Activated CD8-positive, alpha-beta T cell treated with anti-CD3 and anti-CD28 coated beads, Interleukin-2, amount 10 ng/mL, durations not matched to agents 7 days and 5 days (primary cell): ENCODE measurements around the gene THPO. TPM values are rescaled to one million over a fixed set of nuclear protein-coding genes. Genes with fewer than 3 reads are reported as not detected.
A peak's percentile ranks its signal among the peaks of the same experiment; 100 is the strongest.

Experiments
- ATAC-seq: fragments of 150-1000 bp; cut with Tn5 transposase; one replicate; pipeline ENCODE4 v1.10.0; 2021; ENCODE audit warnings: moderate library complexity
- CTCF ChIA-PET: fragments of 350-600 bp; sonication (Branson Sonifier 250); formaldehyde crosslinking; loops from one replicate; lab custom pipeline; 2021; ENCODE audit warnings: antibody characterized with exemption; lab: Charles Lee
- POLR2A ChIA-PET: fragments of 350-600 bp; sonication (Branson Sonifier 250); formaldehyde crosslinking; loops from one replicate; lab custom pipeline; 2021; ENCODE audit warnings: antibody characterized with exemption; lab: Charles Lee
- DNase-seq: peaks from one replicate; pipeline ENCODE4 v3.0.0-alpha.2; 2020
- H3K27ac Mint-ChIP-seq: one replicate; pipeline ENCODE4 v1.8.0; 2021; ENCODE audit warnings: mild to moderate bottlenecking, mixed read lengths
- H3K27me3 Mint-ChIP-seq: one replicate; pipeline ENCODE4 v1.8.0; 2021; ENCODE audit warnings: low read depth, mixed read lengths
- H3K36me3 Mint-ChIP-seq: one replicate; pipeline ENCODE4 v1.8.0; 2021; ENCODE audit warnings: low read depth, mixed read lengths
- H3K4me1 Mint-ChIP-seq: one replicate; pipeline ENCODE4 v1.8.0; 2021; ENCODE audit warnings: low read depth, mixed read lengths
- H3K4me3 Mint-ChIP-seq: one replicate; pipeline ENCODE4 v1.8.0; 2021; ENCODE audit warnings: mild to moderate bottlenecking, mixed read lengths
- H3K9me3 Mint-ChIP-seq: one replicate; pipeline ENCODE4 v1.8.0; 2022; ENCODE audit warnings: mixed read lengths; ENCODE audit not compliant: insufficient read depth
- total RNA-seq, 2 experiments: library from RNA; stranded (reverse); gene quantifications; one replicate each; pipeline ENCODE4 v1.2.3, GENCODE V29; 2021

Gene THPO
- total RNA-seq, 2 experiments from 2014 or later = not detected

DNA sequence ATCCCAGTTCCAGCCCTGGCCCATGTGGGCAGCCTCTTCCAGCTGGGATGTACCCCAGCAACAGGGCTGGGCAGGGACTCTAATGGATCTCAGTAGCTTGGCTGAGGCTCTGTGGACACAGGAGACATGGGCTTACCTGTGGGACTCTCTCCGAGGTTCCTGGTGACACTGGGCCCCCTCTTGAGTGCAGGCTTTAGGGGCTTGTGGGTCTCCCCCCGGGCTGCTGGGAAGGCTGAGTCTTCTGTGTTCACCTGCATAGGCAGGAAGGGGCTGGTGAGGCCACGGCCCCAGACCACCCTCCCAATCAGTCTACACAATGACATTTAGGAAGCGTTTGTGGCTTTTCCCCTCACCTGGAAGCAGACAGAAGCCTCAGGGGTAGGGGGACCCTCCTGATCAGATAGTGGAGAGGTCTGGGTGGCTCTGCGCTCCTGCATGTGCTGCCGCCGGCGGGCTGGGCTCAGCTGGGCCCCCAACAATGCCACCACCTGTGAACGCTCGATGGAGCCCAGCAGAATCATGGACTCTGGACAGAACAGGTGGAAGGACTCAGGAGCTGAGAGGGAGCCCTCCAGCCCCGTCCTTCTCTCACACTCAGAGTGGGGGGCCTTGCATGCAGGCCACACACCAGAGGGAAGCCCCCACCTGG is 25.0 kb downstream of the THPO start:
- ChIA-PET POLR2A (interaction anchor here (1.3 kb wide), 1 partner anchor 9 kb away, joined by 4 read pairs; no protein-coding TSS in a partner anchor), CTCF (interaction anchor here (0.8 to 4.1 kb wide), 12 partner anchors 10 to 189 kb away, joined by 3 to 22 read pairs (median 4); partner anchors contain the start of gene EEF1AKMT4)
- Mint-ChIP-seq H3K4me3 (no peak overlapping the region), H3K27ac (no peak overlapping the region), H3K36me3 (no peaks in the 10 kb centered on the region), H3K9me3 (no peaks in the 10 kb centered on the region), H3K27me3 (no peaks in the 10 kb centered on the region), H3K4me1 (peaks cover 6% of the 10 kb centered on the region)
- ATAC-seq (no peak), DNase-seq (no peak)

DNA sequence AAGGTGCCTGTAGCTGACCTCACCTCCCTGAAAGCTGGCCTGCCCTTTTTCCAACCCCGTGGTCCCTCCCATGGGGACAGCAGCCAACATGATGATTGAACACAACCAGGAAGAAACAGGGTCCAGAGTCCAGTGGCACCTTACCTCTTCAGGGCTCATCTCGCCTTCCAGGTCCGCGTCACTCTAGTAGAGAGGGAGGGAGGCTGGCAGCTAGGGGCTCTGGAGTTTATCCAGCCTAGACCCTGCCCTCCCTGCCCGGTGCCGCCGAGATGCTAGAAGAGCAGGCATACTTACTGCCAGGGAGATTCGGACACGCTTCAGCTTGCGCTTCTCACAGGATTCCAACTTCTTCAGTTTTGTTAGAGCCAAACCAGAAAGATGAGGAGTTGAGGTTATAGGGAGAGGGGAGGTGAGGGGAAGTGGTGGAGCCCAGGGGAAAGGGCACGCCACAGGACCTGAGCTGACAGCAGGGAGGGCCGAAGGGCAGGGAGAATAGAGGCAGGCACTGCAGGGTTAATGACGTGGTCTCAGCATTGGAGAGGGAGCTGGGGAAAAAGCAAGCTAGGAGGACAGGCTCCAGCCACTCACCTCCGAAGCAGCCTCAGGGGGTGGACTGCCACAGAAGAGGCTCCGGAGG is 25.7 kb downstream of the THPO start:
- no peaks in the 10 kb centered on the region for H3K9me3 Mint-ChIP-seq
- no peak overlapping the region for H3K4me3 Mint-ChIP-seq
- peaks cover 6% of the 10 kb centered on the region for H3K4me1 Mint-ChIP-seq
- no peaks in the 10 kb centered on the region for H3K36me3 Mint-ChIP-seq
- DNase-seq (no peak), ATAC-seq (no peak)
- POLR2A ChIA-PET = interaction anchor here (1.3 kb wide), 1 partner anchor 10 kb away, joined by 4 read pairs; no protein-coding TSS in a partner anchor
- CTCF ChIA-PET = interaction anchor here (0.9 to 4.1 kb wide), 2 partner anchors 11 to 20 kb away, joined by 3 to 22 read pairs; no protein-coding TSS in a partner anchor
- no peaks in the 10 kb centered on the region for H3K27me3 Mint-ChIP-seq
- H3K27ac Mint-ChIP-seq = no peak overlapping the region

DNA sequence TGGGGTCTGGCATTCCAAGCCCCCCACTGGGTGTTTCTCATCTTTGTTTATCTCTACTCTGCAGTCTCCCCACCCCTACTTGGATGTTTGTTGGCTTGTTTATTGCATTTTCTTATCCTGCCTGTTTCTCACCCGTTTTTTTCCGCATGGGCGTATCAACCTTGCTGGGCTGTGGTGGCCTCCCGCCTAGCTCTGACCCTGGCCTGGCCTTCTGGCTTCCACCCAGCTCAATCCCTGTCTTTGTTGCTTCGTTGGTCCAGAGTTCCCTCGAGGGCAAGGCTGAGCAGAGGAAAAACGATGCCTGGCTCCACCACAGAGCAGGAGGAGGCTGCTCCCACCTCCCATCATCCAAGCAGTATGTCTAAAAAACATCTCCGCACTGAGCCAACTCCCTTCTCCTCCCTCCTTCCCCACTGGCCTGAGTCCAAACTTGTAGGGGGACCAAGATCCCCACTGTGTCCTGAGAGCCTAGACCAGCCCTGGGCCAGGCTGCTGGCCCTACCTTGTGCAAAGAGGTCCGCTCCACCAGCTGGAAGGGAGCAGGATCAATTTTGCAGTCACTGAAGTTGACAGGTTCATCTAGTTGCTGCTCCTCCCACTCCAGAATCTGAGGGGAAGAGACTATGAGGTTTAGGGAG is 26.4 kb downstream of the THPO start:
- no peak for DNase-seq
- Mint-ChIP-seq H3K27me3 (no peaks in the 10 kb centered on the region), H3K36me3 (no peaks in the 10 kb centered on the region), H3K4me3 (no peak overlapping the region), H3K27ac (no peak overlapping the region), H3K9me3 (no peaks in the 10 kb centered on the region), H3K4me1 (peaks cover 6% of the 10 kb centered on the region)
- no peak for ATAC-seq
- CTCF ChIA-PET = interaction anchor here (1.0 kb wide), 1 partner anchor 20 kb away, joined by 3 read pairs; no protein-coding TSS in a partner anchor
- POLR2A ChIA-PET = interaction anchor here (0.8 kb wide), 1 partner anchor 13 kb away, joined by 3 read pairs; no protein-coding TSS in a partner anchor

DNA sequence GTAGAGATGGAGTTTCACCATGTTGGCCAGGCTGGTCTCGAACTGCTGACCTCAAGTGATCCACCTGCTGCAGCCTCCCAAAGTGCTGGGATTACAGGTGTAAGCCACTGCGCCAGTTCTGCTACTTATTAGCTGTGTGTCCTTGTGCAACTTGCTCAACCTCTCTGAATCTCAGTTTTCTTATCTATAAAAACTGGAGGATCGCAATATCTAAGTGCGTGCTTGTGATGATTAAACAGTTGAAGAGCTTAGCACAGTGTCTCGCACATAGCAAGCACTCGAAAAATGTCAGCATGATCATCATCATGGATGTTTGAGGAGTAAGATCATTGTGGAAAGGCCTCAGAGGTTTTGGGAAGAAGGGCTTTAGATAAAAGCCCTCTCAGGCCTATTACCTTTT is 27.4 kb downstream of the THPO start:
- no peak overlapping the region for H3K27ac Mint-ChIP-seq
- peaks cover 6% of the 10 kb centered on the region for H3K4me1 Mint-ChIP-seq
- no peaks in the 10 kb centered on the region for H3K27me3 Mint-ChIP-seq
- no peaks in the 10 kb centered on the region for H3K9me3 Mint-ChIP-seq
- ATAC-seq = no peak
- no peaks in the 10 kb centered on the region for H3K36me3 Mint-ChIP-seq
- H3K4me3 Mint-ChIP-seq = no peak overlapping the region
- CTCF ChIA-PET = interaction anchor here (1.0 kb wide), 1 partner anchor 21 kb away, joined by 3 read pairs; no protein-coding TSS in a partner anchor
- POLR2A ChIA-PET = interaction anchor here (0.8 kb wide), 1 partner anchor 12 kb away, joined by 3 read pairs; no protein-coding TSS in a partner anchor
- no peak for DNase-seq

DNA sequence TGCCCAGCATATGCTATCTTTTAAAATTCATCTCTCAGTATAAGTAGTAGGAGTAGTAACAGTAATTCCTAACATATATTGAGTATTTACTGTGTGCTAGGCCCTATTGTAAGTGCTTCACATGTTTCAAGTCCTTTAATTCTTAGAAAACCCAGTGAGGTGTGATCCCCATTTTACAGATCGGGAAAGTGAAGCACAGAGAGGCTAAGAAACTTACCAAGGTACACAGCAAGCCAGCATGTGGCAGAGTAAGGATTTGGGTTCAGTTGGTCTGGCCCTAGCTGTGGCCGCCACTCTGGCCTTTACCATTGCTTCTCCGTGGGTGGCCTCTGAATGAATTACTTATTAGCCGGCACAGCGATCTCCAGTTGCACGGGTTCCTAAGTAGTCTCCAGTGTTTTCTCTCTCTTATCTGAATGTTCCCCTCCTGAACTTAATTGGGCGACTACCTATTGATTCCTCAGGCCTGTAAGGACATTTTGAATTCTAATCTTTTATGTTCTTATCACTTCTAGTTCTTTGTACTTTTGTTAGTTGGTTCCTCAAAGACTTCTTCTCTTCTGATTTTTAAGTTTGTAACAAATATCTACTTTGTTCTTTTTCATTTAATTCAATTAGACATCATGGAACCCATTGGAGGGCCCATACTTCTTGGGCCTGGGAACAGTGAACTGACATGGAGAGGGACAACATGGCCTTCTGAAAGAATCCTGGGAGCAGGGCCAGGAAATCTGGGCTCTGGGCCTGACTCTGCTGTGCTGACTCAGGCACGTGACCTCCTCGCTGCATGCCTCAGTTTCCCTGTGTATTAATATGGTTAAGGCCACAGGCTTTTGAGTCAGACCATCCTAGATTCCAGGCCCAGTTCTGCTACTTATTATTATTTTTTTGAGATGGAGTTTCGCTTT is 28.2 kb downstream of the THPO start:
- H3K27ac Mint-ChIP-seq = no peak overlapping the region
- no peak overlapping the region for H3K4me3 Mint-ChIP-seq
- no peaks in the 10 kb centered on the region for H3K27me3 Mint-ChIP-seq
- DNase-seq (no peak), ATAC-seq (no peak)
- no peaks in the 10 kb centered on the region for H3K9me3 Mint-ChIP-seq
- CTCF ChIA-PET = no interaction called here
- POLR2A ChIA-PET = no interaction called here
- H3K4me1 Mint-ChIP-seq = peaks cover 6% of the 10 kb centered on the region
- no peaks in the 10 kb centered on the region for H3K36me3 Mint-ChIP-seq

DNA sequence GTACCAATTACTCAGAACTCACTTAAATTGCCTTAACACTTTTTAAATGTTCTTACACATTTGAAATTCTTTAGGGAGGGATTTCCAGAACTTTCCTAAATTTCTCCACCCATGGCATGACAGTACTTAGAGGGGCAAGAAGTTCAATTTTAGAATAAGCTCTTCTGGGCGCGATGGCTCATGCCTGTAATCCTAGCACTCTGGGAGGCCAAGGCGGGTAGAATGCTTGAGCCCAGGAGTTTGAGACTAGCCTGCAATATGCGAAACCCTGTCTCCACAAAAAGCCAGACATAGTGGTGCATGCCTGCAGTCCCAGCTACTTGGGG is 30.0 kb downstream of the THPO start:
- H3K4me3 Mint-ChIP-seq = no peak overlapping the region
- no peaks in the 10 kb centered on the region for H3K4me1 Mint-ChIP-seq
- ATAC-seq (no peak), DNase-seq (no peak)
- H3K27me3 Mint-ChIP-seq = no peaks in the 10 kb centered on the region
- POLR2A ChIA-PET = no interaction called here
- no peak overlapping the region for H3K27ac Mint-ChIP-seq
- CTCF ChIA-PET = no interaction called here
- H3K36me3 Mint-ChIP-seq = no peaks in the 10 kb centered on the region
- no peaks in the 10 kb centered on the region for H3K9me3 Mint-ChIP-seq

DNA sequence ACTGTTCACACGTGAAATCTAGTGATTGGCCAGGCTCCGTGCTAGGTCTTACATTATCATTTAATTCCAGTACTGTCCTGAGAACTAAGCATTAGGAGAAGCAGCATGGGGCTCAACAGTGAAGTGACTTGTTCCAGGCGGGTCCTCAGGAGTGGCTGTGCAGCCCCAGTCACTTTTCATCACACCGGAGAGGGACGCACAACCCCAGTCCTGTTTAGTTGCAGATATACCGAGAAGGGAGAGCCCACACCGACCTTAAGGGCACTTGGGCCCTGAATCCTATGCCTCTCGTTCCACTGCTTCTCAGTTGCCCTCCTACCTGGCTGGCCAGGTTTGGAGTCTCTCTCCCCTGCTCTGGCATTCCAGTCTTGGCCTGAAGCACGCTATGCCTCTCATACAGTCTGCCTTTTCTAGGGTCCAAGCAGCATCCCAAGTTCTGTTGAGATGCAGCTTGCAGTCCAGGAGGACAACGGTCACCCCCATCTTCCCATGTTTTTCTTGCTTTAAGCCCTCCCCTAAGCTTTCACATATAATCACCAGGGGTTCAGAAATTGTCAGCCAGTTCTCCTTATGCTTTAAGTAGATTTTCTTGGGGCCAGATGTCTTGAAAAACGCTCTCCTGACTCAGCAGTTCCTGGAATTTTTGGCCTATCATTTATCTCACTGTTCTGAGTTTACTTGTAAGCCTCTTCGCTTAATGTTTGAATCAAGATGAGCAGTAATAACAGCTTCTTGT is 30.5 kb downstream of the THPO start:
- no peak overlapping the region for H3K27ac Mint-ChIP-seq
- ChIA-PET CTCF (no interaction called here), POLR2A (no interaction called here)
- H3K27me3 Mint-ChIP-seq = no peaks in the 10 kb centered on the region
- no peak for ATAC-seq
- H3K9me3 Mint-ChIP-seq = no peaks in the 10 kb centered on the region
- no peaks in the 10 kb centered on the region for H3K36me3 Mint-ChIP-seq
- H3K4me1 Mint-ChIP-seq = no peaks in the 10 kb centered on the region
- no peak overlapping the region for H3K4me3 Mint-ChIP-seq
- DNase-seq = no peak

DNA sequence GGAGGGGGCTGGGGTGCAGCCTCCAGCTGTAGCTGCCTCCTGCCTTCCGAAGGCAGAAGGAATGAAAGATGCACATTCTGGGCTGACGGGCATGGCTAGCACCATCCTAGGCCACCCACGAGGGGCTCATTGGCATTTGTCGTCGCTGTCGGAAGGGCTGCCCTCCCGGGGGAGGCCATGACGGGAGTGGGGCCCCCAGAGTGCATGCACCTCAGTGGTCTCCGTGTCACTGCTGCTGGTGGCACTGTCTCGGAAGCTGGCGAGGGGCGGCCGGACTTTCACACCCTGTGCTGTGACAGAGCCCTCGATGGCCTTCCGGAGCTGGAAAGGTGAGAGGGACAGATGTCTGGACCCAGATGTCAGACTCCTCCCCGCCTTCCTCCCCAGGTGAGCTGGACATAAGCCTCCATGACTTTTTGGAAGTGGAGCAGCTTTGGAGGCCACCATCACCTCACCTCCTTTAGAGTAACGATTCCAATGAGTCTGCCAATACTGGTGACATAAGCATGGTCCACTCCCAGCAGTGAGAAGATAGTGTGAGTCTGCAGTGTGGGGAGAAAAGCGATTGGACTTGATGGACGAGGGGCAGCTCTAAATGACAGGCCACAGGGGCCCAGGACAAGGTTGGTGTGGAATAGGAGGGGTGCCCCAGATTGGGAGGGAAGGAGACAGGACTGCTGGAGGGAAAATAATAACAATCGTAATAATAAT is 31.4 kb downstream of the THPO start:
- POLR2A ChIA-PET = no interaction called here
- Mint-ChIP-seq H3K9me3 (no peaks in the 10 kb centered on the region), H3K36me3 (no peaks in the 10 kb centered on the region), H3K4me3 (no peak overlapping the region), H3K27ac (no peak overlapping the region), H3K4me1 (no peaks in the 10 kb centered on the region), H3K27me3 (no peaks in the 10 kb centered on the region)
- CTCF ChIA-PET = no interaction called here
- ATAC-seq (no peak), DNase-seq (no peak)

DNA sequence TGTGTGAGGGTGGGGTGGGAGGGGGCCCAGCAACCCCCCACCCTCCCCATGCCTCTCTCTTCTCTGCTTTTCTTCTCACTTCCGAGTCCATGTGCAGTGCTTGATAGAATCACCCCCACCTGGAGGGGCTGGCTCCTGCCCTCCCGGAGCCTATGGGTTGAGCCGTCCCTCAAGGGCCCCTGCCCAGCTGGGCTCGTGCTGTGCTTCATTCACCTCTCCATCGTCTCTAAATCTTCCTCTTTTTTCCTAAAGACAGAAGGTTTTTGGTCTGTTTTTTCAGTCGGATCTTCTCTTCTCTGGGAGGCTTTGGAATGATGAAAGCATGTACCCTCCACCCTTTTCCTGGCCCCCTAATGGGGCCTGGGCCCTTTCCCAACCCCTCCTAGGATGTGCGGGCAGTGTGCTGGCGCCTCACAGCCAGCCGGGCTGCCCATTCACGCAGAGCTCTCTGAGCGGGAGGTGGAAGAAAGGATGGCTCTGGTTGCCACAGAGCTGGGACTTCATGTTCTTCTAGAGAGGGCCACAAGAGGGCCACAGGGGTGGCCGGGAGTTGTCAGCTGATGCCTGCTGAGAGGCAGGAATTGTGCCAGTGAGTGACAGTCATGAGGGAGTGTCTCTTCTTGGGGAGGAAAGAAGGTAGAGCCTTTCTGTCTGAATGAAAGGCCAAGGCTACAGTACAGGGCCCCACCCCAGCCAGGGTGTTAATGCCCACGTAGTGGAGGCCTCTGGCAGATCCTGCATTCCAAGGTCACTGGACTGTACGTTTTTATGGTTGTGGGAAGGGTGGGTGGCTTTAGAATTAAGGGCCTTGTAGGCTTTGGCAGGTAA is 32.5 kb downstream of the THPO start:
- Mint-ChIP-seq H3K36me3 (no peaks in the 10 kb centered on the region), H3K9me3 (no peaks in the 10 kb centered on the region), H3K4me1 (peaks cover 10% of the 10 kb centered on the region), H3K27ac (no peak overlapping the region), H3K4me3 (no peak overlapping the region), H3K27me3 (no peaks in the 10 kb centered on the region)
- ATAC-seq = peak; percentile 46
- ChIA-PET POLR2A (no interaction called here), CTCF (interaction anchor here (1.1 kb wide), 1 partner anchor 9 kb away, joined by 4 read pairs; the partner anchor contains the start of gene FAM131A)
- peak; percentile 32 for DNase-seq
